Measurements from ENCODE around the gene RNASE4. TPM values are rescaled to one million over a fixed set of nuclear protein-coding genes. Genes with fewer than 3 reads are reported as not detected.

RNASE4 gene
- total RNA-seq, 1 donor from 2014 or later, result 6.3 TPM

DNA sequence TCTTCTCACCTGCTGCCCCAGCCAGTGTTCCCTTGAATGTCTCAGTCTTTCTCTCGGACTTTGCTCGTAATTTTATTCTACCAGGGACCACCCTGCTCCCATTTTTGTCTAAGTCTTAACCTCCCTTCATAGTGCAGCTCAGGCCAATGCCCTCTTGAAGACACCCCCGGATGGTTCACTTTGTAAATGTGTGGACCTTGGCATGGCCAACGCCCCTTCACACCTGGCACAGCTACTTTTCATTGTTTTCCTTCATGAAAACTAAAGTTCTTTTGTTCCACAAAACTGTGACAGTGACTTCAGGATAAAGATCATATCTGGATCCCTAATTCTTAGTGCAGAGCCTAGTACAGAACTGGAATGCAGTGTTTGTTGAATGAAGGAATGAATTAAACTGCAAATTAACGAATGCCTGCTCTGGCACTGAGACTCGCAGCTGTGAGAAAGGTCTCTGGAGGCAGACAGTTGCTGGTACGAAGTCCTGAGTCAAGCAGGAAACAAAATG, 3.5 kb upstream of the RNASE4 start:
- TF ChIP-seq, protein P1, sequence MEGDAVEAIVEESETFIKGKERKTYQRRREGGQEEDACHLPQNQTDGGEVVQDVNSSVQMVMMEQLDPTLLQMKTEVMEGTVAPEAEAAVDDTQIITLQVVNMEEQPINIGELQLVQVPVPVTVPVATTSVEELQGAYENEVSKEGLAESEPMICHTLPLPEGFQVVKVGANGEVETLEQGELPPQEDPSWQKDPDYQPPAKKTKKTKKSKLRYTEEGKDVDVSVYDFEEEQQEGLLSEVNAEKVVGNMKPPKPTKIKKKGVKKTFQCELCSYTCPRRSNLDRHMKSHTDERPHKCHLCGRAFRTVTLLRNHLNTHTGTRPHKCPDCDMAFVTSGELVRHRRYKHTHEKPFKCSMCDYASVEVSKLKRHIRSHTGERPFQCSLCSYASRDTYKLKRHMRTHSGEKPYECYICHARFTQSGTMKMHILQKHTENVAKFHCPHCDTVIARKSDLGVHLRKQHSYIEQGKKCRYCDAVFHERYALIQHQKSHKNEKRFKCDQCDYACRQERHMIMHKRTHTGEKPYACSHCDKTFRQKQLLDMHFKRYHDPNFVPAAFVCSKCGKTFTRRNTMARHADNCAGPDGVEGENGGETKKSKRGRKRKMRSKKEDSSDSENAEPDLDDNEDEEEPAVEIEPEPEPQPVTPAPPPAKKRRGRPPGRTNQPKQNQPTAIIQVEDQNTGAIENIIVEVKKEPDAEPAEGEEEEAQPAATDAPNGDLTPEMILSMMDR (IDR thresholded peaks at IDR 0.05; ENCODE audit: insufficient read depth, low read depth, low read length), result no peak
- TF ChIP-seq EZH2 (IDR thresholded peaks at IDR 0.05; ENCODE audit: insufficient read depth, low read length), result no peak
- H3K27me3 ChIP-seq (ENCODE audit: insufficient read depth, low read length), result peaks cover under 1% of the 10 kb centered on the region
- peaks cover 9% of the 10 kb centered on the region for H3K4me1 Mint-ChIP-seq (ENCODE audit: low read depth, unreplicated experiment)
- H3K4me3 Mint-ChIP-seq (ENCODE audit: unreplicated experiment), result no peak overlapping the region
- no peaks in the 10 kb centered on the region for H3K36me3 Mint-ChIP-seq (ENCODE audit: low read depth, unreplicated experiment)
- H3K79me2 ChIP-seq (ENCODE audit: insufficient read depth, low read length), result no peaks in the 10 kb centered on the region
- H3K9ac ChIP-seq (ENCODE audit: low read length), result peak overlapping the region; percentile 97
- peaks cover 6% of the 10 kb centered on the region for H3K27me3 Mint-ChIP-seq (ENCODE audit: low read depth, unreplicated experiment)
- FAIRE-seq (peak; percentile 41), DNase-seq (ENCODE audit: low read depth) (no peak)
- H3K4me1 ChIP-seq (ENCODE audit: insufficient read depth, low read length), result peaks cover 15% of the 10 kb centered on the region
- peak overlapping the region; percentile 92 for H3K4me2 ChIP-seq (ENCODE audit: low read length)
- no peaks in the 10 kb centered on the region for H3K9me3 ChIP-seq (ENCODE audit: insufficient read depth, low read depth, low read length)
- H3K27ac ChIP-seq (ENCODE audit: low read depth, low read length), result peak overlapping the region; percentile 98
- peak overlapping the region; percentile 92 for H3K4me3 ChIP-seq (ENCODE audit: insufficient read depth, low read depth, low read length)
- no peaks in the 10 kb centered on the region for H3K36me3 ChIP-seq (ENCODE audit: insufficient read depth, low read length)
- H3K27ac Mint-ChIP-seq (ENCODE audit: unreplicated experiment), result no peak overlapping the region
- H2AFZ ChIP-seq (ENCODE audit: low read depth, low read length), result peak overlapping the region; percentile 83
- no peaks in the 10 kb centered on the region for H4K20me1 ChIP-seq (ENCODE audit: insufficient read depth, low read length)
- H3K9me3 Mint-ChIP-seq (ENCODE audit: unreplicated experiment), result no peaks in the 10 kb centered on the region

DNA sequence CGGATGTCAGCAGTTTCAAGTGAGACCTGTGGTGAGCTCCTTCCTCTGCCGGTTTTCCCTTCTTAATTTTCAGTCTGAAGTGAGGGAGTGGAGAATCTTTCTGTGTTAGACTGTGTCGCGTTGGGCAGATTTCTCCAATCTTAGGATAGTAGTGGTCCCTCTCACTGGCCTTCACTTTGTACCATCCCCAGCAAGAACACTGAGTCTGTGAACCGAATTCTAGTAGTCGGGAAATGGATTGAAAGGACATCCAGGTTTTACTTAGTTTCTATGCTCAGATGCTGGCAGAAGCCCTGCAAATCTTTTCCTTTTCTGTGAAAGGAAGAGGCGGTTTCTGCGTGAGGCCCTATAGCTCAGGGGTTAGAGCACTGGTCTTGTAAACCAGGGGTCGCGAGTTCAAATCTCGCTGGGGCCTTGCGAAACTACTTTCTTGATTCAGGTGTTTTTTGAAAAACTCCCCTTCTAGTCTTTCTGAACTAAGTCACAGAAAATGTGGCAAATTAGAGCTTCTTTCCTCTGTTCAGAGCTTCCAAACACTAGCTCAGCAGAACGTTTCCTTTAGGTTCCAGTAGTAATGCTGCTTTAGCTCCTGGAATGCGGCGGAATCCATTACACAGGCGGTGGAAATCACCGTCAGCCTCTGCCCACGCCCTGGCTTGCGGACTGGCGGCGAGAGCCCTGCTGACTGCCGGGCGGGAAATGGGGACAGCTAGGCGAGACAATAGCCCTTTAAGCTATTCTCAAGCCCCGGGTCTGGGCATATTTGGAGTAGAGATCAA, 2.8 kb upstream of the RNASE4 start:
- H3K4me3 ChIP-seq (ENCODE audit: insufficient read depth, low read depth, low read length), result peak overlapping the region; percentile 92
- H3K9ac ChIP-seq (ENCODE audit: low read length), result peak overlapping the region; percentile 97
- no peaks in the 10 kb centered on the region for H3K79me2 ChIP-seq (ENCODE audit: insufficient read depth, low read length)
- no peaks in the 10 kb centered on the region for H4K20me1 ChIP-seq (ENCODE audit: insufficient read depth, low read length)
- no peaks in the 10 kb centered on the region for H3K9me3 Mint-ChIP-seq (ENCODE audit: unreplicated experiment)
- no peaks in the 10 kb centered on the region for H3K36me3 ChIP-seq (ENCODE audit: insufficient read depth, low read length)
- DNase-seq (ENCODE audit: low read depth) (peak; percentile 83), FAIRE-seq (no peak)
- peak overlapping the region; percentile 92 for H3K4me2 ChIP-seq (ENCODE audit: low read length)
- H3K9me3 ChIP-seq (ENCODE audit: insufficient read depth, low read depth, low read length), result no peaks in the 10 kb centered on the region
- peaks cover 9% of the 10 kb centered on the region for H3K4me1 Mint-ChIP-seq (ENCODE audit: low read depth, unreplicated experiment)
- H3K27ac ChIP-seq (ENCODE audit: low read depth, low read length), result peak overlapping the region; percentile 98
- TF ChIP-seq EZH2 (IDR thresholded peaks at IDR 0.05; ENCODE audit: insufficient read depth, low read length), result no peak
- TF ChIP-seq, protein P1 (IDR thresholded peaks at IDR 0.05; ENCODE audit: insufficient read depth, low read depth, low read length), result no peak
- H3K27ac Mint-ChIP-seq (ENCODE audit: unreplicated experiment), result no peak overlapping the region
- H3K27me3 Mint-ChIP-seq (ENCODE audit: low read depth, unreplicated experiment), result peaks cover under 1% of the 10 kb centered on the region
- H3K27me3 ChIP-seq (ENCODE audit: insufficient read depth, low read length), result no peaks in the 10 kb centered on the region
- peaks cover 15% of the 10 kb centered on the region for H3K4me1 ChIP-seq (ENCODE audit: insufficient read depth, low read length)
- peak overlapping the region; percentile 90 for H2AFZ ChIP-seq (ENCODE audit: low read depth, low read length)
- H3K36me3 Mint-ChIP-seq (ENCODE audit: low read depth, unreplicated experiment), result no peaks in the 10 kb centered on the region
- no peak overlapping the region for H3K4me3 Mint-ChIP-seq (ENCODE audit: unreplicated experiment)

DNA sequence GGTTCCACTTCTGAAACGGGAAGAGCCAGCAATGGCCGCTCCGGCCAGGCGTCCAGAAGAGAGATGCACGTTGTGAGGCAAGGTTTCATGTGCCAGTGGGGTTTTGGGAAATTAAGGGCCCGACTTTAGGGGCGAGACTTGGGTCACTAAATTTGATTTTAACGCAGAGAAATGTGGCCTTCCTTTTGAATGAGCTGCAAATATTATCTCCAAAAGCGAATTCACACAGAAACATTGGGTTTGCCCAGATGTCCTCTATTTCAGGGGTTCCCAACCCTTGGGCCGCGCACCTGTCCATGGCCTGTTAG, 2.3 kb upstream of the RNASE4 start:
- Mint-ChIP-seq H3K9me3 (ENCODE audit: unreplicated experiment) (no peaks in the 10 kb centered on the region), H3K4me1 (ENCODE audit: low read depth, unreplicated experiment) (peaks cover 9% of the 10 kb centered on the region), H3K36me3 (ENCODE audit: low read depth, unreplicated experiment) (no peaks in the 10 kb centered on the region), H3K27me3 (ENCODE audit: low read depth, unreplicated experiment) (no peaks in the 10 kb centered on the region), H3K4me3 (ENCODE audit: unreplicated experiment) (no peak overlapping the region), H3K27ac (ENCODE audit: unreplicated experiment) (no peak overlapping the region)
- peak overlapping the region; percentile 98 for H3K27ac ChIP-seq (ENCODE audit: low read depth, low read length)
- H3K9me3 ChIP-seq (ENCODE audit: insufficient read depth, low read depth, low read length), result no peaks in the 10 kb centered on the region
- H3K4me1 ChIP-seq (ENCODE audit: insufficient read depth, low read length), result peaks cover 15% of the 10 kb centered on the region
- peak overlapping the region; percentile 92 for H3K4me3 ChIP-seq (ENCODE audit: insufficient read depth, low read depth, low read length)
- no peak for TF ChIP-seq EZH2 (IDR thresholded peaks at IDR 0.05; ENCODE audit: insufficient read depth, low read length)
- TF ChIP-seq, protein P1 (IDR thresholded peaks at IDR 0.05; ENCODE audit: insufficient read depth, low read depth, low read length), result no peak
- H2AFZ ChIP-seq (ENCODE audit: low read depth, low read length), result peak overlapping the region; percentile 90
- H4K20me1 ChIP-seq (ENCODE audit: insufficient read depth, low read length), result no peaks in the 10 kb centered on the region
- H3K27me3 ChIP-seq (ENCODE audit: insufficient read depth, low read length), result no peaks in the 10 kb centered on the region
- DNase-seq (ENCODE audit: low read depth) (no peak), FAIRE-seq (no peak)
- H3K79me2 ChIP-seq (ENCODE audit: insufficient read depth, low read length), result no peaks in the 10 kb centered on the region
- peak overlapping the region; percentile 97 for H3K9ac ChIP-seq (ENCODE audit: low read length)
- no peaks in the 10 kb centered on the region for H3K36me3 ChIP-seq (ENCODE audit: insufficient read depth, low read length)
- H3K4me2 ChIP-seq (ENCODE audit: low read length), result peak overlapping the region; percentile 92

Measured in astrocyte (in vitro differentiated cells and primary cell).